ENCODE results near the gene CELF4. TPM values are rescaled to one million over a fixed set of nuclear protein-coding genes. Genes with fewer than 3 reads are reported as not detected.

CELF4 gene
- total and polyA plus RNA-seq, 2 of the 4 experiments (the other 2 are of a cell fraction), result not detected

GRCh38 chr18:37420315-37420880 lies 145.2 kb downstream of the CELF4 start:
- Histone ChIP-seq H2BK120ac (ENCODE audit: low read depth, low read length) (no peak overlapping the region), H4K8ac (ENCODE audit: low read depth in 2 of 2, low read length in 2 of 2) (no peak overlapping the region), H3K4me1 (ENCODE audit: control insufficient read depth, insufficient read depth, low read length) (no peaks in the 10 kb centered on the region), H3K4me2 (ENCODE audit: low read depth, low read length) (no peak overlapping the region), H2AK5ac (ENCODE audit: low read depth, low read length) (no peak overlapping the region), H3K36me3 (ENCODE audit: control insufficient read depth, insufficient read depth, low read length) (no peaks in the 10 kb centered on the region), H2BK20ac (ENCODE audit: low read depth, low read length) (no peak overlapping the region), H3K14ac (replicated peaks; ENCODE audit: low read depth, low read length) (no peak overlapping the region), H3K4ac (ENCODE audit: low read depth, low read length) (no peak overlapping the region), H4K91ac (ENCODE audit: insufficient read depth, low read depth, low read length) (no peak overlapping the region), H3K56ac (ENCODE audit: extremely low read depth, insufficient read depth, low read length) (no peak overlapping the region), H2BK15ac (ENCODE audit: low read depth, low read length) (no peak overlapping the region), H3K9me3 (ENCODE audit: control insufficient read depth, insufficient read depth, low read length) (no peaks in the 10 kb centered on the region), H3K27me3 (ENCODE audit: control insufficient read depth, insufficient read depth, low read length) (peaks cover 21% of the 10 kb centered on the region), H3K9ac (ENCODE audit: low read depth, low read length) (no peak overlapping the region), H2BK5ac (ENCODE audit: low read depth, low read length, poor library complexity, severe bottlenecking) (no peak overlapping the region), H3K4me3 (ENCODE audit: insufficient read depth, low read depth, low read length) (no peak overlapping the region), H3K27ac (ENCODE audit: insufficient read depth, low read length) (no peak overlapping the region), H3K79me1 (ENCODE audit: low read depth in 1 of 2, low read length in 2 of 2) (no peaks in the 10 kb centered on the region), H3K18ac (ENCODE audit: low read depth, low read length) (no peak overlapping the region), H2AFZ (replicated peaks; ENCODE audit: low read length, poor library complexity) (peak overlapping the region; percentile 51), H4K20me1 (ENCODE audit: insufficient read depth, low read length) (no peaks in the 10 kb centered on the region), H3K23ac (ENCODE audit: low read depth, low read length) (no peak overlapping the region), H3K9me1 (ENCODE audit: insufficient read depth, low read length) (no peaks in the 10 kb centered on the region), H4K5ac (ENCODE audit: low read depth, low read length) (no peak overlapping the region), H2AK9ac (replicated peaks; ENCODE audit: low read depth, low read length, poor library complexity) (peak overlapping the region; percentile 55)
- ChIA-PET CTCF (no interaction called here), POLR2A (ENCODE audit: unreplicated experiment) (no interaction called here)
- dilution Hi-C loops (cut with HindIII; ENCODE audit: low sequenced_read_pairs, unreplicated experiment), result no loop called here
- TF ChIP-seq BHLHE40 (IDR thresholded peaks at IDR 0.05; ENCODE audit: low read depth, low read length), result no peak
- TF ChIP-seq USF2 (IDR thresholded peaks at IDR 0.05; ENCODE audit: low read depth, low read length), result no peak
- no peak for TF ChIP-seq RCOR1 (IDR thresholded peaks at IDR 0.05; ENCODE audit: insufficient replicate concordance, low read length)
- TF ChIP-seq MAFK (IDR thresholded peaks at IDR 0.05; ENCODE audit: low read depth, low read length), result no peak
- no peak for TF ChIP-seq POLR2A (IDR thresholded peaks at IDR 0.05; ENCODE audit: low read depth, low read length)
- TF ChIP-seq RAD21 (IDR thresholded peaks at IDR 0.05; ENCODE audit: low read length), result no peak
- TF ChIP-seq SMC3 (IDR thresholded peaks at IDR 0.05; ENCODE audit: low read depth, low read length), result no peak
- no peak for TF ChIP-seq CEBPB (IDR thresholded peaks at IDR 0.05; ENCODE audit: low read depth, low read length)
- TF ChIP-seq ELK1 (IDR thresholded peaks at IDR 0.05; ENCODE audit: borderline replicate concordance, low read depth, low read length), result no peak
- TF ChIP-seq MXI1 (IDR thresholded peaks at IDR 0.05; ENCODE audit: borderline replicate concordance, low read depth, low read length), result no peak
- no peak for TF ChIP-seq CTCF (conservative IDR thresholded peaks at IDR 0.05; ENCODE audit: low read depth, low read length)
- no peak for TF ChIP-seq RFX5 (IDR thresholded peaks at IDR 0.05; ENCODE audit: low read depth, low read length)
- no peak for TF ChIP-seq FOS (IDR thresholded peaks at IDR 0.05; ENCODE audit: low read depth, low read length)
- no peak for TF ChIP-seq NFE2L2 (IDR thresholded peaks at IDR 0.05; ENCODE audit: low read depth, low read length)
- TF ChIP-seq CHD1 (IDR thresholded peaks at IDR 0.05; ENCODE audit: low read depth, low read length), result no peak
- DNase-seq (no peak), ATAC-seq (ENCODE audit: low read depth) (no peak)
- no TSS peak for BruUV-seq (replicated peaks)
- in situ Hi-C loops (cut with MboI; ENCODE audit: low sequenced_read_pairs), result no loop called here
- WGBS, 2 experiments (ENCODE audit: extremely low coverage in 2 of 2, insufficient read length in 1 of 2), result 54% methylated on average over 3 of the region's 7 CpGs; no CpG with 5 or more reads in 1 of the 2 experiments
- intact Hi-C loops (cut with micrococcal nuclease), result no loop called here
